ENCODE measurements around the gene UVSSA.
"Not testable (repeated sequence)": the region's sequence is repeated elsewhere in the genome, so short reads cannot be mapped to it uniquely, and the experiment has no call there.

UVSSA gene

GRCh38 chr4:1378559-1379231 lies 31.7 kb downstream of the UVSSA start:
- no peak for DNase-seq

GRCh38 chr4:1379351-1379781 lies 32.4 kb downstream of the UVSSA start:
- no peak for DNase-seq

GRCh38 chr4:1379801-1380331 lies 32.9 kb downstream of the UVSSA start:
- DNase-seq: no peak

GRCh38 chr4:1380368-1381151 lies 33.6 kb downstream of the UVSSA start:
- no peak for DNase-seq

GRCh38 chr4:1381181-1381621 lies 34.2 kb downstream of the UVSSA start:
- DNase-seq: no peak

GRCh38 chr4:1381944-1382541 lies 35.0 kb downstream of the UVSSA start:
- DNase-seq: no peak

- no peak for DNase-seq
These were observed 36.0 kb downstream of the UVSSA start for GRCh38 chr4:1382776-1383727.

- no peak for DNase-seq
These were observed 37.0 kb downstream of the UVSSA start for GRCh38 chr4:1383728-1384591.

- DNase-seq: no peak
These were observed 37.8 kb downstream of the UVSSA start for GRCh38 chr4:1384675-1385372.

- no peak for DNase-seq
These were observed 38.6 kb downstream of the UVSSA start for GRCh38 chr4:1385373-1386340.

GRCh38 chr4:1393363-1393762 lies 46.4 kb downstream of the UVSSA start:
- DNase-seq: not testable (repeated sequence)

GRCh38 chr4:1393866-1394265 lies 46.9 kb downstream of the UVSSA start:
- no peak for DNase-seq

- not testable (repeated sequence) for DNase-seq
These were observed 47.8 kb downstream of the UVSSA start for GRCh38 chr4:1394554-1395388.

- not testable (repeated sequence) for DNase-seq
These were observed 48.4 kb downstream of the UVSSA start for GRCh38 chr4:1395389-1395820.

- DNase-seq: no peak
These were observed 49.2 kb downstream of the UVSSA start for GRCh38 chr4:1395941-1396805.

GRCh38 chr4:1396806-1397455 lies 49.9 kb downstream of the UVSSA start:
- no peak for DNase-seq
